PC-3 (cell line): ENCODE results near the gene DHCR24.

Experiments used
- CTCF ChIP-seq: fragments of 300-600 bp; sonication (generic); conservative IDR thresholded peaks from 2 replicates; pipeline ENCODE4 v1.5.1; 2017; ENCODE audit warnings: antibody characterized with exemption, low read depth, mild to moderate bottlenecking, low read length
- EZH2phosphoT487 ChIP-seq: fragments of 300-600 bp; sonication (generic); IDR thresholded peaks from 2 replicates; pipeline ENCODE4 v1.6.1; 2018; ENCODE audit warnings: mild to moderate bottlenecking, antibody characterized with exemption, low read length, borderline replicate concordance

- TF ChIP-seq CTCF (no peak), EZH2phosphoT487 (no peak)
Measured at GRCh38 chr1:54928327-54928726, 41.3 kb upstream of the DHCR24 start.
